Activated CD8-positive, alpha-beta memory T cell treated with anti-CD3 and anti-CD28 coated beads, Interleukin-2, amount 50 U/mL, for 4 hours (primary cell): Measurements from ENCODE around the gene LCNL1.
A peak's percentile ranks its signal among the peaks of the same experiment; 100 is the strongest.

Experiments used
- DNase-seq: peaks from one replicate; pipeline ENCODE4 v3.0.0-alpha.2; 2020

The LCNL1 gene

GRCh38 chr9:136982232-136983051 lies at the start of gene LCNL1:
Gene LCNL1 (plus strand): TSS chr9:136982993. CDS start chr9:136983587, 594 bp downstream.
- no peak for DNase-seq

GRCh38 chr9:136934277-136934676 lies 48.5 kb upstream of the LCNL1 start:
- no peak for DNase-seq

GRCh38 chr9:136935651-136936050 lies 47.1 kb upstream of the LCNL1 start:
- no peak for DNase-seq

GRCh38 chr9:136936645-136937170 lies 46.1 kb upstream of the LCNL1 start:
- no peak for DNase-seq

- DNase-seq = no peak
Observed at GRCh38 chr9:136937186-136938001, 45.4 kb upstream of the LCNL1 start.

- no peak for DNase-seq
Observed at GRCh38 chr9:136939431-136939995, 43.3 kb upstream of the LCNL1 start.

- DNase-seq = no peak
Observed at GRCh38 chr9:136939996-136940525, 42.7 kb upstream of the LCNL1 start.

GRCh38 chr9:136940526-136941230 lies 42.1 kb upstream of the LCNL1 start:
- no peak for DNase-seq

GRCh38 chr9:136941231-136942111 lies 41.3 kb upstream of the LCNL1 start:
- no peak for DNase-seq

GRCh38 chr9:136942112-136942880 lies 40.5 kb upstream of the LCNL1 start:
- peak; percentile 17 for DNase-seq

- DNase-seq = no peak
Observed at GRCh38 chr9:136942881-136943230, 39.9 kb upstream of the LCNL1 start.

GRCh38 chr9:136943291-136944211 lies 39.2 kb upstream of the LCNL1 start:
- DNase-seq = peak; percentile 19

- no peak for DNase-seq
Observed at GRCh38 chr9:136944212-136944518, 38.6 kb upstream of the LCNL1 start.

- DNase-seq = peak; percentile 93
Observed at GRCh38 chr9:136944519-136945332, 38.1 kb upstream of the LCNL1 start, which contains the start of the genes C8G and FBXW5. Gene C8G (plus strand): TSS chr9:136945243. CDS start chr9:136945321, 78 bp downstream. Gene FBXW5 (minus strand): TSS chr9:136944738. CDS start chr9:136944083, 655 bp downstream.

GRCh38 chr9:136945333-136946227 lies 37.2 kb upstream of the LCNL1 start:
- no peak for DNase-seq

GRCh38 chr9:136946228-136947027 lies 36.4 kb upstream of the LCNL1 start:
- no peak for DNase-seq
